Heart left ventricle (tissue), 16 donors: ENCODE results near the gene HYAL1. TPM values are rescaled to one million over a fixed set of nuclear protein-coding genes. Genes with fewer than 3 reads are reported as not detected.

Experiments used
- ATAC-seq, 4 donors: fragments of 200-7000 bp; cut with Tn5 transposase; one replicate each; pipeline ENCODE4 v1.9.1; 2020 to 2022; ENCODE audit warnings: moderate library complexity in 4 of 4, mild to moderate bottlenecking in 3 of 4, moderate number of reproducible peaks in 1 of 4
- DNase-seq, 5 donors: peaks; one replicate each; pipeline ENCODE4 v3.0.0-alpha.2; 2020
- H3K27ac ChIP-seq, 12 donors: fragments of 200-600 bp; sonication (generic) in 4 of 12; one replicate each; pipeline versions ENCODE4 v1.5.0 to v1.8.0; 2016 to 2022; ENCODE audit warnings: mild to moderate bottlenecking in 2 of 12
- H3K27me3 ChIP-seq, 9 donors: fragments of 200-600 bp; sonication (generic) in 2 of 9; one replicate each; pipeline versions ENCODE4 v1.5.1 to v1.8.0; 2016 to 2022; ENCODE audit warnings: mild to moderate bottlenecking in 3 of 9
- H3K36me3 ChIP-seq, 9 donors: fragments of 200-600 bp; sonication (generic) in 2 of 9; one replicate each; pipeline versions ENCODE4 v1.5.0 to v1.8.0; 2018 to 2022; ENCODE audit warnings: mild to moderate bottlenecking in 2 of 9
- H3K4me1 ChIP-seq, 12 donors: fragments of 200-600 bp; sonication (generic) in 4 of 12; one replicate each; pipeline versions ENCODE4 v1.5.0 to v1.8.0; 2016 to 2022; ENCODE audit warnings: mild to moderate bottlenecking in 3 of 12
- H3K4me3 ChIP-seq, 12 donors: fragments of 200-600 bp; sonication (generic) in 4 of 12; one replicate each; pipeline versions ENCODE4 v1.5.0 to v1.8.0; 2017 to 2022; ENCODE audit warnings: mild to moderate bottlenecking in 9 of 12, moderate library complexity in 4 of 12
- H3K9me3 ChIP-seq, 12 donors: fragments of 200-600 bp; sonication (generic) in 4 of 12; one replicate each; pipeline versions ENCODE4 v1.5.0 to v1.8.0; 2016 to 2022; ENCODE audit warnings: mild to moderate bottlenecking in 1 of 12
- POLR2A ChIP-seq, 2 donors: fragments of 450-650 bp; IDR thresholded peaks; one replicate each; pipeline ENCODE4 v1.6.1; 2017; ENCODE audit warnings: antibody characterized with exemption in 2 of 2, mild to moderate bottlenecking in 2 of 2, moderate library complexity in 2 of 2
- WGBS, 4 donors: extraction: QIAGEN DNeasy Blood & Tissue Kit in 2 of 4; methylation state at CpG; one replicate each; pipeline versions ENCODE4 v1.1.5 to v1.1.7; 2013 to 2018; 5-methylcytosine and 5-hydroxymethylcytosine counted together
- intact Hi-C, 10 donors: fragments of 100-400 bp; cut with DNase I; formaldehyde crosslinking; loops; one replicate each; pipeline versions ENCODE4 v1.11.1 to v1.14.2; 2022
- polyA plus RNA-seq, 2 donors: library from polyadenylated mRNA; stranded (reverse); fragments of 200-250 nt; gene quantifications; one replicate each; pipeline ENCODE4 v1.2.3, GENCODE V29; 2013
- total RNA-seq, 9 donors: library from RNA; depleted of rRNA in 2 of 9; stranded (reverse); fragments of >200 nt in 2 of 9; fragmentation: NEBNext Ultra II Directional in 3 of 9; extraction: Animal tissue kit (Norgen Biotek cat#: 25700) in 3 of 9; gene quantifications; one replicate each; pipeline versions ENCODE4 v1.1.0 to v1.2.4, GENCODE V29; 2016 to 2023
- TF ChIP-seq, protein P1 (sequence below), 12 donors: fragments of 200-600 bp; sonication (generic) in 4 of 12; IDR thresholded peaks; one replicate each; pipeline versions ENCODE4 v1.5.0 to v1.8.0; 2018 to 2022; ENCODE audit warnings: antibody characterized with exemption in 12 of 12, mild to moderate bottlenecking in 5 of 12
- donor health status: ischemic (EF 13 %, LVEDD 7.1; RV severe dilation, severe dysfunction).
- donor health status: healthy with polysubstance abuse.
- donor health status: DM: no; HTN: yes; CAD: no.
- donor health status: DM: no; HTN: no; CAD: no.
- donor health status: ischemic (EF 25% LVEDD 6.9; RV normal size, moderate dysfunction).
- donor health status: ischemic (EF 25% LVEDD 5.7; RV mildly dilated, moderate dysfunction).
- donor health status: healthy.
- donor health status: DM: yes; HTN: yes; CAD: no.
- donor health status: ischemic (EF 35%, LVEDD 5.7; RV mildly dilated, moderate dysfunction).
- donor health status: nonischemic (EF 11% LVEDD 7.7; RV severe dilation, severe dysfunction).
- donor health status: DM: yes; HTN: yes; CAD: no.
- donor health status: PGD.
- donor health status: ischemic (EF 29% LVEDD 5.4; RV normal size, mild dysfunction).
- donor health status: nonischemic (EF 23%, LVEDD 6.1; RV moderate dilation, normal function).

HYAL1 gene
- total and polyA plus RNA-seq, 11 donors = 36.9 to 99.7 (median 57.8) TPM

DNA sequence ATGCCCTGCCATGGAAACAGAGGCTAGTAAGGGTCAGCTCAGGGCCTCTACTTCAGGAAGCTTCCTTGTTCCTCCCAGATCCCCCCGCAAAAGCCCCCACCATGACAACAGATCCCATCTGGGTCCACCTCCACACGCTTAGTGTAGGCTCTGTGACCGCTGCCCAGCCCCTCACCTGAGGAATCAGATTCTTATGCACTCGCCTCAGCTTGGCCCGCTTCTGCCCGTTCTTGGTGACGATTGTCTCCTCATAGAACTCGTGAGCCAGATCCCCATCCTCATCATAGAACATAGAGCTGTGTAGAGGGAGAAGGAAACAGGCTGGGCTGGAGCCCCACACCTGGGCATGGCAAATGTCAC lies 22.8 kb upstream of the HYAL1 start:
- Histone ChIP-seq H3K4me3 (no peak overlapping the region), H3K27me3 (no peaks in the 10 kb centered on the region), H3K36me3 (peaks cover 0 to 40% (median 34%) of the 10 kb centered on the region in 9 donors), H3K9me3 (no peaks in the 10 kb centered on the region), H3K4me1 (peaks cover 5 to 61% (median 41%) of the 10 kb centered on the region in 12 donors), H3K27ac (peak overlapping the region in 2 of 12 donors; percentile 99)
- no peak for ATAC-seq
- intact Hi-C loops = loop anchor here in 4 of 10 donors (5.0 to 10.0 kb wide), 3 partner anchors 34 to 71 kb away; partner anchors contain the start of genes LSMEM2 (in 2 of the 4) and IFRD2 (in 1 of the 4)
- TF ChIP-seq, protein P1, sequence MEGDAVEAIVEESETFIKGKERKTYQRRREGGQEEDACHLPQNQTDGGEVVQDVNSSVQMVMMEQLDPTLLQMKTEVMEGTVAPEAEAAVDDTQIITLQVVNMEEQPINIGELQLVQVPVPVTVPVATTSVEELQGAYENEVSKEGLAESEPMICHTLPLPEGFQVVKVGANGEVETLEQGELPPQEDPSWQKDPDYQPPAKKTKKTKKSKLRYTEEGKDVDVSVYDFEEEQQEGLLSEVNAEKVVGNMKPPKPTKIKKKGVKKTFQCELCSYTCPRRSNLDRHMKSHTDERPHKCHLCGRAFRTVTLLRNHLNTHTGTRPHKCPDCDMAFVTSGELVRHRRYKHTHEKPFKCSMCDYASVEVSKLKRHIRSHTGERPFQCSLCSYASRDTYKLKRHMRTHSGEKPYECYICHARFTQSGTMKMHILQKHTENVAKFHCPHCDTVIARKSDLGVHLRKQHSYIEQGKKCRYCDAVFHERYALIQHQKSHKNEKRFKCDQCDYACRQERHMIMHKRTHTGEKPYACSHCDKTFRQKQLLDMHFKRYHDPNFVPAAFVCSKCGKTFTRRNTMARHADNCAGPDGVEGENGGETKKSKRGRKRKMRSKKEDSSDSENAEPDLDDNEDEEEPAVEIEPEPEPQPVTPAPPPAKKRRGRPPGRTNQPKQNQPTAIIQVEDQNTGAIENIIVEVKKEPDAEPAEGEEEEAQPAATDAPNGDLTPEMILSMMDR (IDR thresholded peaks at IDR 0.05) = no peak
- WGBS, 4 donors = 86 to 93% (median 91%) methylated on average over 8 of the region's 8 CpGs
- DNase-seq = no peak

DNA sequence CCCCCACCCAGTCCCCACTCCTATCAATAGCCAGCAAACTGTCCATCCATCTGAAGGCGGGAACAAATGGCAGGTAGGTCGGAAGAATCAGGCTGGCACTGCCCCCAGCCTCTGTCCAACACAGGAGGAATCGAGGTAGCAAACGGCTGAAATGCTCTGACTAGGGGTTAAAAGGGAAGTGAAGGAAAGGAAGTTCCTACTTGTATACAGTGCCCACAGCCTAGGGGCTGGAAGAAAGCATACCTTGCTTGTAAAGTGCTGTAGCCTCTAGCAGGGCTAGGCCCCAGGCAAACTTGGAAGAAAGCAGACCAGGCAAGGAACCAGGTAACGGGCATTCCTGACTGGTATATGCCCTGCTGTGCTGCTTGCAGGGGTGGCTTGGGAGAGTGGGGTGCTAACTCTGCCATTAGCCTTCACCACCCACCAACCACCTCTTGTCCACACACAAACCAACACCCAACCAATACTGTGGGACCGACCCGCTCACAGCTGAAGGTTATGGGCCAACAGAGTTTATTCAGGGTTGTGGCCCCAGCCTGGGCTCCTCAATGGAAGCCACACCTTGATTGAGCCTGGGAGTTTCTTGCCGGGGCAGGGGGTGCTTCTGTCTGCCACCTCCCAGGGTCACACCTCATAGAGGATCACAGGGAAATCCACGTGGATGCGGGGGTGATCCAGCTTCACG lies 22.3 kb upstream of the HYAL1 start:
- Histone ChIP-seq H3K4me1 (peaks cover 5 to 61% (median 42%) of the 10 kb centered on the region in 12 donors), H3K9me3 (no peaks in the 10 kb centered on the region), H3K27ac (peak overlapping the region in 11 of 12 donors; percentile 9 to 99 (median 98)), H3K27me3 (no peaks in the 10 kb centered on the region), H3K36me3 (peaks cover 0 to 35% (median 29%) of the 10 kb centered on the region in 9 donors), H3K4me3 (no peak overlapping the region)
- 82 to 90% (median 86%) methylated on average over 11 of the region's 11 CpGs for WGBS, 4 donors
- intact Hi-C loops = loop anchor here in 5 of 10 donors (2.0 to 10.0 kb wide), 5 partner anchors 33 to 99 kb away; partner anchors contain the start of genes LSMEM2 (in 2 of the 5) and IFRD2 (in 1 of the 5)
- DNase-seq (peak in 3 of 5 donors; percentile 10 to 25 (median 23)), ATAC-seq (no peak)
- TF ChIP-seq, protein P1 (IDR thresholded peaks at IDR 0.05) = no peak
- TF ChIP-seq POLR2A (IDR thresholded peaks at IDR 0.05) = no peak

DNA sequence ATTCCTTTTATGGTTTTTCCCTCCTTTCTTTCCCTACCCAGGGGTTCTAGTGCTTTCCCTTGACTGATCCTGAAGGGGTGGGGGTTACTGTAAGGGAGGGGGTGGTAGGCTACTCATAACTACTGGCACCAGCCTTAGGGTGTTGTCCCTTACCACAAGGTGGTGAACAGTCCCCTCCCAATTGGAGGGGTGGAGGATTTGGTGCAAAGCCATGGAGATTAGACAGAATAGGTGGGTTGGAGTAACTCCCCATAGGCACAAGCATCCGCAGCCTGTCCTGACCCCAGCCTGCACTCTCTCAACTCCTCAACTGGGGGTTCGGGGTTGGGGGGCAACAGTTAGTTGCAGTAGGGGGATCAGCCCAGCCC lies 21.7 kb upstream of the HYAL1 start:
- DNase-seq (peak in 1 of 5 donors; percentile 10), ATAC-seq (no peak)
- Histone ChIP-seq H3K9me3 (no peaks in the 10 kb centered on the region), H3K27ac (peak overlapping the region; percentile 9 to 99 (median 98)), H3K36me3 (peaks cover 0 to 30% (median 24%) of the 10 kb centered on the region in 9 donors), H3K27me3 (no peaks in the 10 kb centered on the region), H3K4me1 (peaks cover 5 to 66% (median 47%) of the 10 kb centered on the region in 12 donors), H3K4me3 (no peak overlapping the region)
- TF ChIP-seq POLR2A (IDR thresholded peaks at IDR 0.05) = no peak
- TF ChIP-seq, protein P1 (IDR thresholded peaks at IDR 0.05) = no peak
- 63 to 91% (median 88%) methylated on average over 1 to 2 of the region's 2 CpGs for WGBS, 4 donors
- intact Hi-C loops = loop anchor here in 5 of 10 donors (2.0 to 10.0 kb wide), 5 partner anchors 33 to 98 kb away; partner anchors contain the start of genes LSMEM2 (in 2 of the 5) and IFRD2 (in 1 of the 5)
